ENCODE measurements around the gene CC2D2B. TPM values are rescaled to one million over a fixed set of nuclear protein-coding genes. Genes with fewer than 3 reads are reported as not detected.

CC2D2B gene
- total and polyA plus RNA-seq, 2 of the 8 experiments (the other 6 are each of a cell fraction or from before 2014, with no cell fraction given), result 0.09 to 0.71 TPM

GRCh38 chr10:95941115-95941514 is 33.3 kb downstream of the CC2D2B start:
- Histone ChIP-seq H3K9me3 (ENCODE audit: insufficient read depth in 2 of 2, low read depth in 1 of 2, low read length in 1 of 2) (no peaks in the 10 kb centered on the region), H2BK12ac (ENCODE audit: low read depth, low read length) (no peak overlapping the region), H3K18ac (ENCODE audit: extremely low read depth, low read length) (no peak overlapping the region), H3K23ac (ENCODE audit: insufficient read length) (no peak overlapping the region), H4K20me1 (replicated peaks in 1 of 2; ENCODE audit: control insufficient read depth in 1 of 2, insufficient read depth in 2 of 2, low read length in 2 of 2) (no peaks in the 10 kb centered on the region), H2BK20ac (ENCODE audit: low read length) (no peak overlapping the region), H4K5ac (ENCODE audit: insufficient read length, low read depth, low read length) (no peak overlapping the region), H4K91ac (replicated peaks; ENCODE audit: insufficient read length, low read length) (no peak overlapping the region), H3K4ac (replicated peaks; ENCODE audit: insufficient read length, low read depth, low read length) (no peak overlapping the region), H3K79me2 (ENCODE audit: control insufficient read depth in 1 of 2, insufficient read depth in 2 of 2, low read length in 2 of 2) (no peaks in the 10 kb centered on the region), H2AK5ac (ENCODE audit: low read depth, low read length) (no peak overlapping the region), H2BK15ac (ENCODE audit: low read length) (no peak overlapping the region), H3K36me3 (ENCODE audit: control insufficient read depth in 2 of 4, insufficient read depth in 4 of 4, low read length in 3 of 4) (no peaks in the 10 kb centered on the region), H3K9ac (replicated peaks in 1 of 4; ENCODE audit: extremely low read depth in 1 of 4, low read depth in 3 of 4, low read length in 3 of 4) (no peak overlapping the region), H3K27me3 (replicated peaks in 1 of 4; ENCODE audit: control insufficient read depth in 3 of 4, extremely low read depth in 1 of 4, insufficient read depth in 3 of 4, low read length in 3 of 4) (no peaks in the 10 kb centered on the region), H3K79me1 (ENCODE audit: low read depth, low read length) (no peaks in the 10 kb centered on the region), H2BK120ac (replicated peaks; ENCODE audit: low read depth, low read length) (no peak overlapping the region), H3K4me2 (ENCODE audit: insufficient read depth in 1 of 2, low read depth in 2 of 2, low read length in 2 of 2) (no peak overlapping the region), H3K4me1 (replicated peaks in 1 of 4; ENCODE audit: control insufficient read depth in 3 of 4, insufficient read depth in 4 of 4, low read length in 3 of 4) (no peaks in the 10 kb centered on the region), H3K56ac (replicated peaks; ENCODE audit: insufficient read length, low read depth, low read length) (no peak overlapping the region), H2BK5ac (ENCODE audit: low read depth, low read length) (no peak overlapping the region), H3K27ac (ENCODE audit: low read depth, low read length) (no peak overlapping the region), H3K14ac (ENCODE audit: insufficient read length) (no peak overlapping the region), H3K4me3 (ENCODE audit: extremely low read depth in 1 of 4, insufficient read depth in 2 of 4, low read depth in 3 of 4, low read length in 4 of 4) (no peak overlapping the region), H4K8ac (ENCODE audit: extremely low read depth, insufficient read depth, low read length) (no peak overlapping the region), H3K23me2 (ENCODE audit: low read depth, low read length) (no peaks in the 10 kb centered on the region), H2AFZ (ENCODE audit: low read length) (no peak overlapping the region)
- ChIA-PET POLR2A (ENCODE audit: partially characterized antibody) (no interaction called here), CTCF (ENCODE audit: partially characterized antibody) (no interaction called here)
- DNase-seq (ENCODE audit: low read depth in 1 of 2, low spot score in 2 of 2) (no peak), FAIRE-seq (no peak)
- WGBS, 2 experiments (ENCODE audit: extremely low coverage in 1 of 2, insufficient coverage in 1 of 2, insufficient read length in 1 of 2, insufficient replicate concordance in 2 of 2, low coverage in 1 of 2, low lambda C conversion rate in 2 of 2, missing lambda C conversion rate in 1 of 2), result 90% methylated on average over 4 of the region's 4 CpGs; no CpG with 5 or more reads in 1 of the 2 experiments
- TF ChIP-seq PHF8 (conservative IDR thresholded peaks at IDR 0.05; ENCODE audit: low read depth, low read length), result no peak
- TF ChIP-seq MAX (IDR thresholded peaks at IDR 0.05), result no peak
- TF ChIP-seq KDM5A (IDR thresholded peaks at IDR 0.05; ENCODE audit: low read length), result no peak
- no peak for TF ChIP-seq SP1 (IDR thresholded peaks at IDR 0.05; ENCODE audit: low read depth, low read length)

All from H1 (cell line).